ENCODE results near the gene OVOL2. TPM values are rescaled to one million over a fixed set of nuclear protein-coding genes. Genes with fewer than 3 reads are reported as not detected.

The OVOL2 gene
- total and polyA plus RNA-seq, 2 donors (not counting 1 experiment from before 2014, with no cell fraction given), result not detected

- peaks cover 3% of the 10 kb centered on the region for H3K4me1 Mint-ChIP-seq
- H3K4me3 ChIP-seq (ENCODE audit: control extremely low read depth in 1 of 5, extremely low read depth in 1 of 5, insufficient read depth in 1 of 5, low read depth in 2 of 5, low read length in 4 of 5), result no peak overlapping the region
- no peak for DNase-seq
- H3K9ac ChIP-seq (ENCODE audit: low read length), result no peak overlapping the region
- no peaks in the 10 kb centered on the region for H3K9me3 ChIP-seq (ENCODE audit: control extremely low read depth in 1 of 3, control insufficient read depth in 2 of 3, insufficient read depth in 1 of 3, low read length in 2 of 3)
- no peaks in the 10 kb centered on the region for H3K79me2 ChIP-seq (ENCODE audit: control insufficient read depth, insufficient read depth, low read length)
- H3K27me3 ChIP-seq (replicated peaks in 1 of 4; ENCODE audit: control extremely low read depth in 1 of 4, control insufficient read depth in 3 of 4, insufficient read depth in 4 of 4, low read length in 3 of 4), result no peaks in the 10 kb centered on the region
- H3K4me3 Mint-ChIP-seq, result no peak overlapping the region
- WGBS (ENCODE audit: insufficient coverage), result 97% methylated on average over 14 of the region's 14 CpGs
- H3K9me3 Mint-ChIP-seq (ENCODE audit: insufficient read depth), result no peaks in the 10 kb centered on the region
- TF ChIP-seq EZH2 (IDR thresholded peaks at IDR 0.05; ENCODE audit: borderline replicate concordance, insufficient read depth, low read depth, low read length, poor library complexity, severe bottlenecking) (no peak), CTCF (IDR thresholded peaks at IDR 0.05) (no peak)
- no peaks in the 10 kb centered on the region for H3K4me1 ChIP-seq (ENCODE audit: control insufficient read depth in 2 of 2, insufficient read depth in 2 of 2, low read length in 2 of 2)
- CTCF ChIA-PET, result no interaction called here
- H4K20me1 ChIP-seq (ENCODE audit: control insufficient read depth, insufficient read depth, low read length, poor library complexity, severe bottlenecking), result no peaks in the 10 kb centered on the region
- H2AFZ ChIP-seq (ENCODE audit: insufficient read depth, low read depth, low read length, poor library complexity, severe bottlenecking), result no peak overlapping the region
- H3K36me3 ChIP-seq (replicated peaks in 1 of 2; ENCODE audit: control extremely low read depth in 1 of 2, control insufficient read depth in 1 of 2, extremely low read depth in 1 of 2, insufficient read depth in 2 of 2, low read length in 1 of 2), result no peaks in the 10 kb centered on the region
- H3K4me2 ChIP-seq (replicated peaks; ENCODE audit: low read depth, low read length, poor library complexity, severe bottlenecking), result no peak overlapping the region
- POLR2A ChIA-PET, result no interaction called here
- no peak overlapping the region for H3K27ac ChIP-seq (ENCODE audit: low read length in 2 of 2)
- intact Hi-C loops (cut with micrococcal nuclease), result no loop called here
- H3K27me3 Mint-ChIP-seq, result no peaks in the 10 kb centered on the region
- no peak for ATAC-seq (ENCODE audit: low read depth)
- H3K27ac Mint-ChIP-seq, result no peak overlapping the region
Observed at GRCh38 chr20:18011482-18011881, 46.2 kb downstream of the OVOL2 start.

- peaks cover 23% of the 10 kb centered on the region for H3K4me1 Mint-ChIP-seq
- H3K4me2 ChIP-seq (replicated peaks; ENCODE audit: low read depth, low read length, poor library complexity, severe bottlenecking), result no peak overlapping the region
- H3K4me1 ChIP-seq (ENCODE audit: control insufficient read depth in 2 of 2, insufficient read depth in 2 of 2, low read length in 2 of 2), result peaks cover 20% of the 10 kb centered on the region in 2 donors
- H3K4me3 Mint-ChIP-seq, result no peak overlapping the region
- no peaks in the 10 kb centered on the region for H4K20me1 ChIP-seq (ENCODE audit: control insufficient read depth, insufficient read depth, low read length, poor library complexity, severe bottlenecking)
- no peaks in the 10 kb centered on the region for H3K79me2 ChIP-seq (ENCODE audit: control insufficient read depth, insufficient read depth, low read length)
- ATAC-seq (ENCODE audit: low read depth) (no peak), DNase-seq (no peak)
- no peaks in the 10 kb centered on the region for H3K27me3 ChIP-seq (replicated peaks in 1 of 4; ENCODE audit: control extremely low read depth in 1 of 4, control insufficient read depth in 3 of 4, insufficient read depth in 4 of 4, low read length in 3 of 4)
- H3K27ac Mint-ChIP-seq, result no peak overlapping the region
- no peak overlapping the region for H3K4me3 ChIP-seq (ENCODE audit: control extremely low read depth in 1 of 5, extremely low read depth in 1 of 5, insufficient read depth in 1 of 5, low read depth in 2 of 5, low read length in 4 of 5)
- WGBS (ENCODE audit: insufficient coverage), result 95% methylated on average over 4 of the region's 7 CpGs
- CTCF ChIA-PET, result no interaction called here
- POLR2A ChIA-PET, result interaction anchor here (0.7 kb wide), 1 partner anchor 124 kb away, joined by 6 read pairs; no protein-coding TSS in a partner anchor
- no peak overlapping the region for H3K9ac ChIP-seq (ENCODE audit: low read length)
- H3K9me3 ChIP-seq (ENCODE audit: control extremely low read depth in 1 of 3, control insufficient read depth in 2 of 3, insufficient read depth in 1 of 3, low read length in 2 of 3), result no peaks in the 10 kb centered on the region
- no peak overlapping the region for H3K27ac ChIP-seq (ENCODE audit: low read length in 2 of 2)
- TF ChIP-seq CTCF (IDR thresholded peaks at IDR 0.05) (no peak), EZH2 (IDR thresholded peaks at IDR 0.05; ENCODE audit: borderline replicate concordance, insufficient read depth, low read depth, low read length, poor library complexity, severe bottlenecking) (no peak)
- intact Hi-C loops (cut with micrococcal nuclease), result no loop called here
- H2AFZ ChIP-seq (ENCODE audit: insufficient read depth, low read depth, low read length, poor library complexity, severe bottlenecking), result no peak overlapping the region
- H3K9me3 Mint-ChIP-seq (ENCODE audit: insufficient read depth), result no peaks in the 10 kb centered on the region
- H3K27me3 Mint-ChIP-seq, result no peaks in the 10 kb centered on the region
- no peaks in the 10 kb centered on the region for H3K36me3 ChIP-seq (replicated peaks in 1 of 2; ENCODE audit: control extremely low read depth in 1 of 2, control insufficient read depth in 1 of 2, extremely low read depth in 1 of 2, insufficient read depth in 2 of 2, low read length in 1 of 2)
Observed at GRCh38 chr20:18009116-18009515, 48.6 kb downstream of the OVOL2 start.
